HUES64 (cell line): Measurements from ENCODE around the gene RNF10. TPM values are rescaled to one million over a fixed set of nuclear protein-coding genes. Genes with fewer than 3 reads are reported as not detected.
"Not testable (repeated sequence)": the region's sequence is repeated elsewhere in the genome, so short reads cannot be mapped to it uniquely, and the experiment has no call there.

Source experiments
- H3K27ac ChIP-seq: 2 replicates; pipeline ENCODE4 v1.7.0; 2013; ENCODE audit warnings: low read depth, low read length, inconsistent platforms
- H3K27me3 ChIP-seq: 2 replicates; pipeline ENCODE4 v1.6.1; 2013; ENCODE audit warnings: mild to moderate bottlenecking, low read length; ENCODE audit not compliant: insufficient read depth
- H3K36me3 ChIP-seq: 2 replicates; pipeline ENCODE4 v1.6.1; 2013; ENCODE audit warnings: mild to moderate bottlenecking, low read length; ENCODE audit not compliant: insufficient read depth
- H3K4me1 ChIP-seq: 2 replicates; pipeline ENCODE4 v1.6.1; 2013; ENCODE audit warnings: mild to moderate bottlenecking, low read length, moderate library complexity; ENCODE audit not compliant: insufficient read depth
- H3K4me3 ChIP-seq: 2 replicates; pipeline ENCODE4 v1.5.1; 2013; ENCODE audit warnings: mild to moderate bottlenecking, low read length, moderate library complexity
- H3K9ac ChIP-seq: 2 replicates; pipeline ENCODE4 v1.6.1; 2013; ENCODE audit warnings: mild to moderate bottlenecking, low read depth, low read length
- H3K9me3 ChIP-seq: 2 replicates; pipeline ENCODE4 v1.6.1; 2013; ENCODE audit warnings: low read depth, low read length; ENCODE audit not compliant: insufficient read depth
- WGBS: fragments of 150-250, 120-280 bp; methylation state at CpG from one replicate; pipeline ENCODE4 v1.1.7; 2013; ENCODE audit warnings: missing lambda C conversion rate; 5-methylcytosine and 5-hydroxymethylcytosine counted together
- polyA plus RNA-seq, 2 experiments: library from polyadenylated mRNA; stranded (reverse); fragments of 50-300 nt; gene quantifications; one replicate each; pipeline ENCODE4 v1.2.3, GENCODE V29; 2013

Gene RNF10
- polyA plus RNA-seq (2013, experiment 1 of 2), result 101 TPM
- 106 TPM for polyA plus RNA-seq (2013, experiment 2 of 2)

DNA sequence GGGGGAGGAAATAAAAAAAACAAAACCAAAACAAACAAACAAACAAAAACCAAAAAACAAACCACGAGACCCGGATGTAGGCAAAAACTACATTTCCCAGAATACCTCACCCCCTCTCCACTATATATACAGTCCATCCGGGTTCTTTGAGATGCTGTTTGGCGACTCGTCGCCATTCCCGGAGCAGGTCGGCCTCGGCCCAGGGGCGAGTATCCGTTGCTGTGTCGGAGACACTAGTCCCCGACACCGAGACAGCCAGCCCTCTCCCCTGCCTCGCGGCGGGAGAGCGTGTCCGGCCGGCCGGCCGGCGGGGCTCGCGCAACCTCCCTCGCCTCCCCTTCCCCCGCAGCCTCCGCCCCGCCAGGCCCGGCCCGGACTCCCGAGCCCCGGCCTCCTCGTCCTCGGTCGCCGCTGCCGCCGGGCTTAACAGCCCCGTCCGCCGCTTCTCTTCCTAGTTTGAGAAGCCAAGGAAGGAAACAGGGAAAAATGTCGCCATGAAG, at the start of gene RNF10:
RNF10 (plus strand) TSS at position 154 of the 500 bp plus-strand sequence. CDS start 456 bp downstream, outside the sequence.
- H3K4me1 ChIP-seq, result peaks cover 28% of the 10 kb centered on the region

DNA sequence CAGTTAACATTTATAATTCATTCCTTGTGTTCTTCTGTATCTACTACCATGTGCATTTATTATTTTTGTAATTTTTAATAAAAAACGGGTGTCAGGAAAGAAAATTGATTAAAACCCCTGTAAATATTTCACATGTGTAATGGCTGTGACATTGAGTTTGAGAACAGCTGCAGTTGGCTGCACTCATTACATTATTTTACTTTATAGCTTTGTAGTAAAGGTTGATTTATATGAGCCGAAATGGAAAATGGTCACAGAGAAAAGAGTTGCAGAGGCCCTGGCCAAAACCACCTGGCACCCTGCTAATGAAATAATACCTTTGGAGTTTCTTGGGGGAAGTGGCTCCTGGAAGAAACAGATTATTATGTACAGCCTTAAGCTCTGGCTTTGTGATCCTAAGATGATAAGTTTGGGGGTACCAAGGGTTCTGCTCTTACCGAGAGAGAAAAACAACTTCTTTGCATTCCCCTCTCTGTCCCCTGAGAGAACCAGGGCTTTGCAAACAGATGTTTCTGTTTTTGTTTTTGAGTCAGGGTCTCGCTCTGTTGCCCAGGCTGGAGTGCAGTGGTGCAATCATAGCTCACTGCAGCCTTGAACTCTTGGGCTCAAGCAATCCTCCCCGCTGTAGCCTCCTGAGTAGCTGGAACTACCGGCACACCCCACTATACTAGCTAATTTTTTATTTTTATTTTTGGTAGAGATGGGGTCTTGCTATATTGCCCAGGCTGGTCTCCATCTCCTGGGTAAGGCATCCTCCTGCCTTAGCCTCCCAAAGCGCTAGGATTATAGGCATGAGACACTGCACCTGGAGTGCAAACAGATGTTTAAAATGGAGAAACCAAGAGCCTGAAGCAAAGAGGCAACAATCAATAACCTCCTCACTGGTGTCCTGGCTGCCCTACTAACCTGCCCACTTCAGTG, 47.9 kb upstream of the RNF10 start:
- H3K4me3 ChIP-seq, result no peak overlapping the region
- H3K36me3 ChIP-seq, result peaks cover 7% of the 10 kb centered on the region; the same call in 1 of the 2 replicates
- no peak overlapping the region for H3K9ac ChIP-seq
- no peak overlapping the region for H3K27ac ChIP-seq
- H3K9me3 ChIP-seq, result no peaks in the 10 kb centered on the region
- H3K4me1 ChIP-seq, result no peaks in the 10 kb centered on the region
- 94% methylated on average over 5 of the region's 7 CpGs for WGBS
- no peaks in the 10 kb centered on the region for H3K27me3 ChIP-seq

More for the DNA sequence above, at the start of gene RNF10:
- Histone ChIP-seq H3K27me3 (no peaks in the 10 kb centered on the region), H3K27ac (peak within 1 kb of the TSS; percentile 63), H3K9ac (peak within 1 kb of the TSS; percentile 83), H3K36me3 (peaks cover 16% of the 10 kb centered on the region), H3K4me3 (peak within 1 kb of the TSS; percentile 83), H3K9me3 (no peaks in the 10 kb centered on the region)
- under 1% methylated on average over 43 of the region's 43 CpGs for WGBS

DNA sequence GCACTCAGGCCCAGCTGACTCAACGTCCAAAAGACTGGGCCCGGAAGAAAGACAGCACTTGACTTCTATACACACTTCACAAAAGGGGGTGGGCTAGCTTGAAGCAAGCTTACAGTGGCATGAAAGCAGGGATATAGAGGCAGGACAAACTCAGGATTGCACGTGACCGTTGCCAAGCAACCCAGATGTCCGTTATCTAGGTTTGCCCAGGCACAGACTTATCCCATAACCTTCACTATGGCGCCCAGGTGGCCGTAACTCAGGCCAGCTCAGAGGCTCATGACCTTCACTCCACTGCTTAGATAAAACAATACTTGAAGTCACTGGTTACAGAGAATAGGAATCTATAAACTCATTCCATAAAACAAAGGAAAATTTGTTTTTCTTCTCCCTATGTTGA, 46.6 kb upstream of the RNF10 start:
- not testable (repeated sequence) for H3K27me3 ChIP-seq, H3K27ac ChIP-seq, H3K9me3 ChIP-seq, H3K9ac ChIP-seq, H3K4me1 ChIP-seq, H3K4me3 ChIP-seq, H3K36me3 ChIP-seq
- WGBS, result 89% methylated on average over 7 of the region's 7 CpGs

DNA sequence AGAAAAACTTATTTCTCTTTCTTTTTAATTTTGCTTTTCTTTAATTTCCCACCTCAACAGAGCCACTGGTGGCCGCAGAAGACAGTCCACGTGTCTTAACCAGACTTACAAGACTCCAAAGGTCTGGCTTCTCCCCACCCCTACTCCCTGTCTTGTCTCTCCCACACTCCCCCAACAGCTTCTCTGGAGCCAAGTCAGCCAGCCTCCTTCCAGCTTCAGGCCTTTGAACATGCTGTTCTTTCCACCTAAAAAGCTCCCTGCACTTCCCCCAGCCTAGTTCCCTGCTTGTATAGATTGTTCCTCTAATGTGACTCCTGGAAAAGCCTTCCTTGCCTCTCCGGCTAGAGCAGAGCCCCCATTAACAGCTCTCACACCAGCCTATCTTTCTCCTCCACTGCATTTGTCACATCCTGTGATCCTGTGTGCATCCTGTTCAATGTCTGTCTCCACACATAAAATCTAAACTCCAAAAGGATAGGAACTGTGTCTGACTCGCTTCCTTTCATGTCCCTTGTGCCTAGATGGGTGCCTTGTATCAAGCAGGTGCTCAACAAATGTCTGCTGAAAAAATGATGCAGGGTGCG, 46.0 kb upstream of the RNF10 start:
- H3K4me1 ChIP-seq, result no peaks in the 10 kb centered on the region
- H3K27me3 ChIP-seq, result no peaks in the 10 kb centered on the region
- H3K9ac ChIP-seq, result no peak overlapping the region
- peaks cover 9% of the 10 kb centered on the region; the same call in 1 of the 2 replicates for H3K36me3 ChIP-seq
- 75% methylated on average over 5 of the region's 5 CpGs for WGBS
- H3K9me3 ChIP-seq, result no peaks in the 10 kb centered on the region
- H3K4me3 ChIP-seq, result no peak overlapping the region
- no peak overlapping the region for H3K27ac ChIP-seq

DNA sequence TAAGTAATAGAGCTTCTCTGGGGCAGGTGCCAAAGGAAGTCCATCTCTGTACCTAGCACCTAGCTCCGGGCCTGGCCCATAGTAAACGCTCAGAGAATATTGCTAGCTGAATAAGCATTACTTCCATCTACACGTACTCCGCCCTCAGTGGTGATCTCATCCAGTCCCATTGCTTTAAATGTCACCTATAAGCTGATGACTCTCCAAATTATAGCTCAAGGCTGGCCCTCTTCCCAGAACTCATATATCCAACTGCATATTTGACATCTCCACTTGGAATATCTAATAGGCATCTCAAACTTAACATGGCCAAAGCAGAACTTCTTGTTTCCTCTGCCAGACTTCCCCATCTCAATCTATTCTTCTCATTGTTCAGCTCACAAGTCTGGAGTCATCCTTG, 45.1 kb upstream of the RNF10 start:
- Histone ChIP-seq H3K4me3 (no peak overlapping the region), H3K4me1 (no peaks in the 10 kb centered on the region), H3K36me3 (peaks cover 9% of the 10 kb centered on the region; the same call in 1 of the 2 replicates), H3K27ac (no peak overlapping the region), H3K9ac (no peak overlapping the region), H3K27me3 (no peaks in the 10 kb centered on the region), H3K9me3 (no peaks in the 10 kb centered on the region)
- WGBS, result 95% methylated on average over 4 of the region's 4 CpGs

DNA sequence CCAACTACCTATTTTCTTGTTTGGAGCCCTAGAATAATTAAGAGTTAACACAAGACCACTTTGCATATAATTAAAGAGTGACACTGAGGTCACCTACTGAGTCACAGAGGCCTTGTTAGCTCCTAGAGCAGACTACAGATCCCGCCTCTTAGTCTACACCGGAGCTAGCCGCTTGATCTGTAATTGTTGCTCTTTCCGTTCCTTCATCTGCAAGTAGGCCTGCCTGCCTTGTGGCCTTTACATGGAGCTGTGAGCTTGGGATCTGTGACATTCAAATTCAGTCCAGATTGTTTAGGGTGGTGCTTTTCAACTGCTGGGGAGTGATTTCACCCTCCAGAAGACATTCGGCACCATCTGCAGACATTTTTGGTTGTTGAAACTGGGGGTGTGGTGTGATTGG, 43.8 kb upstream of the RNF10 start:
- no peaks in the 10 kb centered on the region for H3K27me3 ChIP-seq
- 88% methylated on average over 5 of the region's 5 CpGs for WGBS
- no peak overlapping the region for H3K4me3 ChIP-seq

DNA sequence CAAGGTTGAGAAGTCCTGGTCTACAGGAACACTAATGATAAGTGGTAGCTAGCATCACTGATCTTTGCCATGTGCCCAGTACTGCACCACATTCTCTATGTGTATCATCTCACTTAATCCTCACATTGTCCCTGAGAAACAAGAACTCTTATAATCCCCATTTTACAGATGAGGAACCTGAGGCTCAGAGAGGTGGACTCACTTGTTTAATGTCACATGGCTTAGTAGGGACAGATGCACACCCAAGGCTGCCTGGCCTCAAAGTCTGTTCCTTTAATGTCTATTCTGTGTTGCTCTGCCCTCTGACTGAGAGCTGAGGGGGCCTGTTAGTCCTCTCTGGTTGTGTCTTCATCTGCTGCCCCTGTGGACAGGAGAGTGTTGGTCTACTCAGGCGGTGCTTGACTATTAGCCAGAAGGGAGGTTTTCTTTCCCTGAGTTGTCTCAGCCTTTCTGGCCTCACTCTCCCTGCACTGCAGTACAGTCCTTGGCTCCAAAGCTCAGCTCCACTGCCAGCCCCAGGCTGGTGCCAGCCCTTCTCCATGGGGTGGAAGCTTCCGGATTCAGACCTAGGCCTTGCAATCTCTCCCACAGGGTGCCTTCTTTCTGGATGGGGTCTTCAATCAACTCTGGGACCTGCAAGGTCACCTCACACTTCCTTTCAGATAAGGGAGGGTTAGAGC, 43.2 kb upstream of the RNF10 start:
- Histone ChIP-seq H3K4me1 (peaks cover 6% of the 10 kb centered on the region), H3K27ac (no peak overlapping the region), H3K4me3 (no peak overlapping the region), H3K27me3 (no peaks in the 10 kb centered on the region), H3K36me3 (peaks cover 9% of the 10 kb centered on the region; the same call in 1 of the 2 replicates), H3K9me3 (no peaks in the 10 kb centered on the region), H3K9ac (no peak overlapping the region)
- WGBS, result 98% methylated on average over 2 of the region's 2 CpGs

More for the DNA sequence above, 43.8 kb upstream of the RNF10 start:
- H3K4me1 ChIP-seq, result peaks cover 6% of the 10 kb centered on the region
- peaks cover 9% of the 10 kb centered on the region; the same call in 1 of the 2 replicates for H3K36me3 ChIP-seq
- H3K27ac ChIP-seq, result no peak overlapping the region
- no peaks in the 10 kb centered on the region for H3K9me3 ChIP-seq
- H3K9ac ChIP-seq, result no peak overlapping the region

DNA sequence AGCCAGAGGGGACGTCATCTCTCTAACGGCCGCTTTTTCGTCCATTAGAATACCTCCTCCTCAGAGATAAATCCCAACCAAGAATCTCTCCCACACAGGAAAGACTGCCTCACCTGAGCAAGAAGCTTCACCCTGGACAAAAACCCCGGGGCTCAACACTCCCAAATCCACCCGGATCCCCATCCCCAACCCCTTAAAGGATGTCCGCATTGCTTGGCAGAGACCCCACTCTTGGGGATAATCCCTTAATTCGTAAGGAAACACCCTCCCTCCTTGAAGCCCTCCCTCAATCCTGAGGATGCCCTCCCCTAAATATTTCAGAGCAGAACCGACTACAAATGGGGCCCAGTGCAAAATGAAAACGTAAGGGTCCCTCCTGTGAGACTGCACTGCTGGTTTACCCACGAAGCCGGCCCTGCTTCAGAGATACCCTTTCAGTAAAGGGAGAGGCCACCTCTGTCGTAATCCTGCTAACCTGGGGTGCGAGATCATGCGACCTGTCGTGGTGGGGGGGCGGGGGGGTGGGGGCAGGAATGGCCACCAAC, 38.9 kb upstream of the RNF10 start:
- no peaks in the 10 kb centered on the region for H3K27me3 ChIP-seq
- H3K9ac ChIP-seq, result peak overlapping the region; percentile 43
- 5% methylated on average over 17 of the region's 17 CpGs for WGBS
- H3K4me3 ChIP-seq, result peak overlapping the region; percentile 99
- peaks cover 32% of the 10 kb centered on the region for H3K36me3 ChIP-seq
- peak overlapping the region; percentile 24; the same call in 1 of the 2 replicates for H3K27ac ChIP-seq
- peaks cover 15% of the 10 kb centered on the region for H3K4me1 ChIP-seq
- H3K9me3 ChIP-seq, result no peaks in the 10 kb centered on the region

DNA sequence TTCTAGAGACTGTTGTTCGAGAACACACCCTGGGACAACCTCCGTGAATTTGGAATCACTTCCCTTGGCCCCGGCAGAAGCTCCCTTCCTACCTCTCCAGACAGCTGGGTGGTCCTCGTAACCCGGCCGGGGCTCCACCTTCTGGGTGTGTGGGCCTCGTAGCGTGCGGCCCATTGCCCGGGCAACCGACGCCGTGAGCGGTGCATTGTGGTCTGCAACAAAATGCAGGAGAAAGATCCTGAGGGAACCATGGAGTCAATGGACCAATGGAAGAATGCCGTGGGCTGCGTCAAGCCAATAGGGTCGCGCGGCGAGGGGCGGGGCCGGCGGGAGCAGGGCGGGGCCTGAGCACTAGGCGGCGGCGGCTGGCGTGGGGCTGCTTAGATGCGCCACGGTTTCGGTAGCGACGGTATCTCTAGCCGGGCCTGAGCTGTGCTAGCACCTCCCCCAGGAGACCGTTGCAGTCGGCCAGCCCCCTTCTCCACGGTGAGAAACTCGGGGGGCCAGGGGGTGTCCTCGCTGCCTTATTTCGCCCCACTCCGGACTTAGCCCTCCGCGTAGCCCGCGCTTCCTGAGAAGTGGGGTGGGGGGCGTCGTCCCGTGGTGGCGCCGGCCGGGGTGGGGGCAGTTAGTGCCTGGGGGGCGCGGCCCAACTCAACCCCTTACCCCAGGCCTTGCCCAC, 38.3 kb upstream of the RNF10 start, which contains the start of gene DYNLL1:
DYNLL1 (plus strand) TSS at position 383 of the 682 bp plus-strand sequence. CDS start 309 bp downstream, outside the sequence.
- under 1% methylated on average over 53 of the region's 53 CpGs for WGBS
- H3K9me3 ChIP-seq, result no peaks in the 10 kb centered on the region
- H3K36me3 ChIP-seq, result peaks cover 26% of the 10 kb centered on the region
- H3K27me3 ChIP-seq, result no peaks in the 10 kb centered on the region
- H3K27ac ChIP-seq, result peak within 1 kb of the TSS; percentile 77; the same call in 1 of the 2 replicates
- peaks cover 15% of the 10 kb centered on the region for H3K4me1 ChIP-seq
- H3K9ac ChIP-seq, result peak within 1 kb of the TSS; percentile 85
- peak within 1 kb of the TSS; percentile 99 for H3K4me3 ChIP-seq
